ENCODE data around the gene ADCY10.

ADCY10 gene

GRCh38 chr1:167794043-167794442, 119.9 kb downstream of the ADCY10 start:
- TF ChIP-seq CSRNP3 (CRISPR knock-in tag; IDR thresholded peaks at IDR 0.05) (no peak), POU6F1 (CRISPR knock-in tag; IDR thresholded peaks at IDR 0.05; ENCODE audit: borderline replicate concordance, low read depth) (no peak), OSR1 (CRISPR knock-in tag; IDR thresholded peaks at IDR 0.05) (no peak), ISL1 (CRISPR knock-in tag; IDR thresholded peaks at IDR 0.05) (no peak), CSDC2 (CRISPR knock-in tag; IDR thresholded peaks at IDR 0.05) (no peak), ESRRG (CRISPR knock-in tag; IDR thresholded peaks at IDR 0.05) (no peak), ZC3H10 (CRISPR knock-in tag; IDR thresholded peaks at IDR 0.05) (no peak), TOX (CRISPR knock-in tag; IDR thresholded peaks at IDR 0.05; ENCODE audit: borderline replicate concordance) (no peak), BACH2 (CRISPR knock-in tag; IDR thresholded peaks at IDR 0.05; ENCODE audit: borderline replicate concordance) (no peak), ZNF565 (CRISPR knock-in tag; conservative IDR thresholded peaks at IDR 0.05; ENCODE audit: low read depth) (no peak), GLIS3 (CRISPR knock-in tag; IDR thresholded peaks at IDR 0.05) (no peak), RARB (CRISPR knock-in tag; IDR thresholded peaks at IDR 0.05) (no peak), TCF4 (CRISPR knock-in tag; IDR thresholded peaks at IDR 0.05; ENCODE audit: borderline replicate concordance) (no peak)
- no peak for ATAC-seq

- no peak for ATAC-seq
- TF ChIP-seq RARB (CRISPR knock-in tag; IDR thresholded peaks at IDR 0.05) (no peak), ARNTL (CRISPR knock-in tag; IDR thresholded peaks at IDR 0.05; ENCODE audit: borderline replicate concordance, low read depth) (no peak), CSRNP3 (CRISPR knock-in tag; IDR thresholded peaks at IDR 0.05) (no peak), ESRRG (CRISPR knock-in tag; IDR thresholded peaks at IDR 0.05) (no peak), SNAI2 (CRISPR knock-in tag; IDR thresholded peaks at IDR 0.05) (no peak), ZFP3 (CRISPR knock-in tag; IDR thresholded peaks at IDR 0.05) (no peak), POU6F1 (CRISPR knock-in tag; IDR thresholded peaks at IDR 0.05; ENCODE audit: borderline replicate concordance, low read depth) (no peak), ZFP30 (CRISPR knock-in tag; IDR thresholded peaks at IDR 0.05) (no peak), ISL1 (CRISPR knock-in tag; IDR thresholded peaks at IDR 0.05) (no peak), CSDC2 (CRISPR knock-in tag; IDR thresholded peaks at IDR 0.05) (no peak), PATZ1 (CRISPR knock-in tag; IDR thresholded peaks at IDR 0.05; ENCODE audit: borderline replicate concordance) (no peak), TCF4 (CRISPR knock-in tag; IDR thresholded peaks at IDR 0.05; ENCODE audit: borderline replicate concordance) (no peak), CREB5 (CRISPR knock-in tag; IDR thresholded peaks at IDR 0.05; ENCODE audit: low read depth) (no peak)
Measured at GRCh38 chr1:167792188-167792565, 121.8 kb downstream of the ADCY10 start.

All from SK-N-SH treated with all-trans-retinoic acid at 6 μM for 48 hours (cell line).